HG03432 (cell line): Measurements from ENCODE around the gene LPAR5.

Experiments
- ATAC-seq: cut with Tn5 transposase; IDR thresholded peaks from one replicate; pipeline ENCODE4 v1.9.1; 2021; ENCODE audit warnings: mild to moderate bottlenecking, moderate library complexity; ENCODE audit not compliant: unreplicated experiment

The LPAR5 gene

GRCh38 chr12:6639151-6639801 is 3.5 kb upstream of the LPAR5 start:
- ATAC-seq = no peak

GRCh38 chr12:6638305-6638704 is 2.5 kb upstream of the LPAR5 start:
- no peak for ATAC-seq

- ATAC-seq = peak; percentile 42
These were observed 344 bp downstream of the LPAR5 start for GRCh38 chr12:6635375-6635855.

DNA sequence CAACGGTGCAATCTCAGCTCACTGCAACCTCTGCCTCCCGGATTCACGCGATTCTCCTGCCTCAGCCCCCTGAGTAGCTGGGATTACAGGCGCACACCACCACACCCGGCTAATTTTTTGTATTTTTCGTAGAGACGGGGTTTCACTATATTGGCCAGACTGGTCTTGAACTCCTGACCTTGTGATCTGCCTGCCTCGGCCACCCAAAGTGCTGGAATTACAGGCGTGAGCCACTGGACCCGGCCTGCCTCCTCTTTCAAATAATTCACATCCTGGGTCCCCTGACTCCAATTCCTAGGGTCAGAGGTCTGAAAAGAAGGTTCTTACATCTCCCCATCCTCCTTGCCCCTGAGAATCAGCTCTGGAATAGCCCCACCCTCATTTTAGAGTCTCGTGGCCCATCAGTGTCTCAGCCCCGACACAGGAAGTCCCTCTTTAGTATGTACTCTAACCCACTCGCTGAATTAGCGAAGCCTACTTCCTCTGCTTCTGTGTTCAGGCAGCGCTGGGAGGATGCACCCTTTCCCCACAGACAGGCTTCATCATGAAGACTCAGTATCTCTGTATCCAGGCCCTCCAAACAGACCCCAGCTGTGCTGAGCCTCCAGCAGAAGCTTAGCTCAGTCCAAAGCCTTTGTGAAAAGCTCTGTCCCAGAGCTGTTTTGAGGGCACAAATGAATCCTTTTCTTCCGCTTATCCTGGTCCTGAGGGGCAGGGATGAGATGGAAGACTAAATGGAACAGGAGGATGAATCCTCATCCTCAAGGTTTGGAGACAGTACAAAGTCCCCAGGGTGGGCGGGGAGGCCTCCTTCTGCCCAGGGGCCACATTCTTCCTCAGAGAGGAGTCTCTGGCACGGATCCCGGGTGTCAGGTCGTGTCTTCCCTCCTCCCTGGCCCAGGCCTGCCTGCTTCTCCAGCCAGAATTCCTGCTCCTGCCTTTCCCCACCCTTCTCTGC is 3.5 kb downstream of the LPAR5 start:
- ATAC-seq = peak; percentile 54

- no peak for ATAC-seq
These were observed 4.2 kb downstream of the LPAR5 start for GRCh38 chr12:6631549-6631961.

GRCh38 chr12:6630736-6631135 is 5.0 kb downstream of the LPAR5 start:
- no peak for ATAC-seq

DNA sequence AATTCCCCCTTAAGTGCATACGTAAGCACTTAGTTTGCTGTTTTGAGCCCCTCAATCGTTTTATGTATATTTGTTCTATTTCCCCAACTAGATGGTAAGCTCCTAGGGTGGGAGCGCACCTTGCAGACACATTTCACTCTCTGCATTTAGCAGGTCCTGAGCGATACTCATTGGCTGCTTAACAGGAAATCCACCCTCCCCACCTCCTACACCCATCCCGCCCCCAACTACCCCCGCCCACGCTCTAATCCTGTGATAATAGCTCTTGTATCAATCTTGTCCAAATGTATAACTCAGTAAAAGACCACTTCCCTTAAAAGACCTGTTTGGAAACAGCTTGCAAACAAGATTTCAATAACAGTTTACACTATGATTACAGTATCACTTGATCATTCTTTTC is 8.1 kb downstream of the LPAR5 start:
- no peak for ATAC-seq

DNA sequence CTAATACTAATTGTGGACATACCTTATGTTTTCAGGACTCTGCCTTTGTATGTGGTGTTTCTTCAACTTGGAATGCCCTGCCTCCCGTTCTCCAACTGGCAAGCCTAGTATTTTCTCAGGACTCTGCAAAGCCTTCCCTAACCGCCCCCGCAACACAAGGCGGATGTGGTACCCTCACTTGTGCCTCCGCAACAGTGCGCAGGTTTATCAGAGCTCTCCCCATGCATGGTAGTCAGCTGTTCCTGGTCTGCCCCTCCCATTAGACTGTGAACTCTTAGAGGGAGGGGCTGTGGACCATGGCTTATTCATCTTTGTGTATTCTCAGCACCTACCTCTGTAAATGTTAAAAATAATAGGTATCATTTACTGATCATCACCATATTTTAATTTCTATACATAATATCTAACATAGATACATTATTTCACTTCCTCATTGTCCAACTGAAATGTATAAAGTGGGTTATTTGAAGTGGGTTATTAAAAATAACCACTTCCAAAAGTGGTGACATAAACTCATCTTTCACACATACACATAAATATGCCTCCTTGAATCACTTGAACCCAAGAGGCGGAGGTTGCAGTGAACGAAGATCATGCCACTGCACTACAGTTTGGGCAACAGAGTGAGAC is 9.0 kb downstream of the LPAR5 start:
- no peak for ATAC-seq

GRCh38 chr12:6620885-6621274 is 14.9 kb downstream of the LPAR5 start:
- no peak for ATAC-seq

DNA sequence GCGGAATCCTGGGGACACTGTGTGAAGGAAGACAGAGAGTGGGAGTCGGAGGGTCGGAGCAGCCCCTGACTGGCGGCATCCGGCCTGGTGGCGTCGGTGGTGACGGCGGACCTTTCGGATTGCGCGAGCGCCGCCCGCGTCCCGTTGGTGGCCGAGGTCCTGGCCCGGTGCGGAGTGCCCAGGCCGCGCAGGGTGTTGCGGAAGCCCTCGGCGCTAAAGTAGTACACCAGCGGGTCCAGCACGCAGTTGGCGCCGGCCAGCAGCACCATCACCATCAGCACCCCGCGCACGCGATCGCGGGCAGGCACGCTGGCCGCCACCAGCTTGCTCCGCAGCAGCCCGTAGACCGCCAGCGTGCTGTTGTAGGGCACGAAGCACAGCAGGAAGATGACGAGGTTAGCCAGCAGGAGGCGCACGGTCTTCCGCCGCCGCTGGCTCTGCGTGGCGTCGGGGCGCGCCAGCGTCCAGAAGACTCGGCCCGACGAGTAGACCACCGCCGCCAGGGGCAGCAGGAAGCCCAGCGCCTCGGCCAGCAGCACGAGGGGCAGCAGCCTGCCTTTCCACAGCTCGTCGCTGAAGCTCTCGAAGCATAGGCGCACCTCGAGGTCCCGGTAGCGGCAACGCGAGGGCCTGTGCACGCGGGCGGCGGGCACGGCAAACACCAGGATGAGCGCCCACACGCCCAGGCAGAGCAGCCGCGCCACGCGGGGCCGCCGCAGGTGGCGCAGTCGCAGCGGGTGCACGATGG is 15.4 kb downstream of the LPAR5 start:
- ATAC-seq = no peak

DNA sequence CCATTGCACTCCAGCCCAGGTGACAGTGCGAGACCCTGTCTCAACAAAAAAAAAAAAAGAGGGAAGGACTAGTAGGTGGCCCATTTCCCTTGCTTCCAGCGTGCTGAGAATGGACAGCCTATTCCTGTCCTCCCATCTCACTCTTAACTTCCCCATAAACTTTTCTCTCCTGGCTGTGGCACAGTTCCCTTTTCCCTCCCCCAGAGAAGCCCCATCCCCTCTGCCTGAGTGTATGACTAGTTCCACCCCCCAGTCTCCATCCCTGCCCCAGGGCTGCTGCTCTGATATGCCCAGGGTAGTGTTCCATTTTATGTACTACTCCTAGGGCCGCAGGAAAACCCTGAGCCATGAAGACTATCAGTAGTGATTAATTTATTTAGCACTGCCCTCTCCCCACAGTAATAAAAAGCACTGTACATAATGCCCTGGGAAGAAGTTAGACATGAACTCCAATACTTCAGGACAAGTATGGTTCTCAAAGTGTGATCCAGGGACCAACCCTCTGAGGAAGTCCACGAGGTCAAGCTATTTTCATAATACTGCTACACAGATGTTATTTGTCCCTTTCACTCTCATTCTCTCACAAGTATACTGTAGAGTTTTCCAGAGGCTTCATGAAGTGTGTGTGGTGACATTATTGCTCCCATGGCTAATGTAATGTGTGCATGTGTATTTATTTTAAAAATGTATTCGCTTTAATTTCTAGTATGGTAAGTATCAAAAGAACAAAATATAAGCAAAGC is 17.1 kb downstream of the LPAR5 start:
- no peak for ATAC-seq

GRCh38 chr12:6615802-6616201 is 20.0 kb downstream of the LPAR5 start:
- no peak for ATAC-seq

GRCh38 chr12:6614513-6615172 is 21.1 kb downstream of the LPAR5 start:
- no peak for ATAC-seq

- no peak for ATAC-seq
These were observed 21.8 kb downstream of the LPAR5 start for GRCh38 chr12:6613776-6614512.

GRCh38 chr12:6613015-6613775 is 22.6 kb downstream of the LPAR5 start:
- no peak for ATAC-seq

DNA sequence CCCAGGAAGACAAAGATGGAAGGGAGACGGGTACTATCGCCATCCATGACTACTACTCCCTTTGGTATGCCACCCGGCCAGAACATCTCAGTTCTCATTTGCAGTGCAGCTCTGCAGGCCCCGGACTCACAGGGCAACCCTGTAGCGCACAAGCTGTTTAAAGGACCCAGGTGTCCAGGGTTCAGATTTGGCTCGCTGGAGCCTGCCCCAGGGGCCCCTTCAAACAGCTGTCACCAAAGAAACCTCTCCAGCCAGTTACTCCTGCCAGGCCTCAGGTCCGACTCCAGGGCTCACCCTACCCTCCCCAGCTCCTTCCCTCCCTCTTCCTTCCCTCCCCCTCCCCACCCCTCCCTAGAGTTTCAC is 23.1 kb downstream of the LPAR5 start:
- no peak for ATAC-seq

- no peak for ATAC-seq
These were observed 23.5 kb downstream of the LPAR5 start for GRCh38 chr12:6612247-6612646.

DNA sequence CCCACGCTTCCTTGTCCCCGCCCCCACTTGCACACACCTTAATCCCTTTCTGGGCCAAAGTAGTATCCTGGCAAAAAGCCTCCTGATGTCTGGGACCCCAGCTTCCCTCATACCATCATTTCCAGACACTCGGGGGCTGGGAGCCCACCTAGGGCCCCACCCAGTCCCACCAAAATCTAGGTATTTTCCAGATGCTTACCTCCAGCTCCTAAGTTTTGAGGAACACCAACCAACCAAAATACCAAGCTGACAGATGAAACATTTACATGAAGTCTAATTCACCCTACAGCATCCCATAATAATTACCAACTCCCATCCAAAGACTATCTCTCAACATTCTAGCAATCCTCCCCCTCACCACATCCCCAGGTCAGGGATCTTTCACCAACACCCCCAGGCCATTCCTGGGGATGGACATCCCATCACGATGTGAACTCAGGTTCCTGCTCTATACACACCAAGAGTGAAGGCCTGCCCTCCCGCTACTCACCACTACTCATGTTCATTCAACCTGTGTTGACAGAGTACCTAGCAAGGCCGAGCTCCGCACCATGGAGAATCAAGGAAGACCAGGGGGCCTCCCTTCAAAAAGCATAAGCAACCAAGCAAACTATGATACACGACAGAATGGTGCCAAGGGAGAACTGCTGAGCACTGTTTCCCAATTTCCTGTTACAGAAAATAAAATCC is 27.0 kb downstream of the LPAR5 start:
- ATAC-seq = no peak
